Measurements from ENCODE around the gene LTB4R2. TPM values are rescaled to one million over a fixed set of nuclear protein-coding genes. Genes with fewer than 3 reads are reported as not detected.

Gene LTB4R2
- total and polyA plus RNA-seq, 2 of the 8 experiments (the other 6 are each of a cell fraction or from before 2014, with no cell fraction given), result 5.3 to 6.7 TPM

GRCh38 chr14:24293525-24293924 lies 16.4 kb upstream of the LTB4R2 start:
- FAIRE-seq (no peak), DNase-seq (ENCODE audit: low read depth in 1 of 2, low spot score in 2 of 2) (no peak)
- no peak overlapping the region for H3K4me3 ChIP-seq (ENCODE audit: extremely low read depth in 1 of 4, insufficient read depth in 2 of 4, low read depth in 3 of 4, low read length in 4 of 4)
- H3K14ac ChIP-seq (ENCODE audit: insufficient read length), result no peak overlapping the region
- H3K79me1 ChIP-seq (ENCODE audit: low read depth, low read length), result no peaks in the 10 kb centered on the region
- no peak overlapping the region for H3K23ac ChIP-seq (ENCODE audit: insufficient read length)
- no peak overlapping the region for H3K4me2 ChIP-seq (ENCODE audit: insufficient read depth in 1 of 2, low read depth in 2 of 2, low read length in 2 of 2)
- no peaks in the 10 kb centered on the region for H3K4me1 ChIP-seq (replicated peaks in 1 of 4; ENCODE audit: control insufficient read depth in 3 of 4, insufficient read depth in 4 of 4, low read length in 3 of 4)
- H4K20me1 ChIP-seq (replicated peaks in 1 of 2; ENCODE audit: control insufficient read depth in 1 of 2, insufficient read depth in 2 of 2, low read length in 2 of 2), result peaks cover 2 to 4% of the 10 kb centered on the region in 2 experiments
- POLR2A ChIA-PET (ENCODE audit: partially characterized antibody), result interaction anchor here (0.8 to 2.1 kb wide), 5 partner anchors 8 to 31 kb away, joined by 3 to 13 read pairs (median 6); no protein-coding TSS in a partner anchor
- no peak overlapping the region for H4K91ac ChIP-seq (replicated peaks; ENCODE audit: insufficient read length, low read length)
- H3K56ac ChIP-seq (replicated peaks; ENCODE audit: insufficient read length, low read depth, low read length), result no peak overlapping the region
- WGBS, 2 experiments (ENCODE audit: extremely low coverage in 1 of 2, insufficient coverage in 1 of 2, insufficient read length in 1 of 2, insufficient replicate concordance in 2 of 2, low coverage in 1 of 2, low lambda C conversion rate in 2 of 2, missing lambda C conversion rate in 1 of 2), result 90% methylated on average over 2 of the region's 2 CpGs; no CpG with 5 or more reads in 1 of the 2 experiments
- no peak overlapping the region for H2AFZ ChIP-seq (ENCODE audit: low read length)
- no peak overlapping the region for H3K9ac ChIP-seq (replicated peaks in 1 of 4; ENCODE audit: extremely low read depth in 1 of 4, low read depth in 3 of 4, low read length in 3 of 4)
- H3K9me3 ChIP-seq (ENCODE audit: insufficient read depth in 2 of 2, low read depth in 1 of 2, low read length in 1 of 2), result no peaks in the 10 kb centered on the region
- no peak overlapping the region for H2BK20ac ChIP-seq (ENCODE audit: low read length)
- no peak overlapping the region for H2AK5ac ChIP-seq (ENCODE audit: low read depth, low read length)
- no peak overlapping the region for H3K27ac ChIP-seq (ENCODE audit: low read depth, low read length)
- no peak overlapping the region for H4K8ac ChIP-seq (ENCODE audit: extremely low read depth, insufficient read depth, low read length)
- peaks cover 2 to 12% (median 7%) of the 10 kb centered on the region in 4 experiments; a peak in 4 of 8 replicates for H3K36me3 ChIP-seq (ENCODE audit: control insufficient read depth in 2 of 4, insufficient read depth in 4 of 4, low read length in 3 of 4)
- H2BK12ac ChIP-seq (ENCODE audit: low read depth, low read length), result no peak overlapping the region
- H2BK120ac ChIP-seq (replicated peaks; ENCODE audit: low read depth, low read length), result no peak overlapping the region
- H2BK5ac ChIP-seq (ENCODE audit: low read depth, low read length), result no peak overlapping the region
- no peak overlapping the region for H4K5ac ChIP-seq (ENCODE audit: insufficient read length, low read depth, low read length)
- TF ChIP-seq EGR1 (IDR thresholded peaks at IDR 0.05; ENCODE audit: borderline replicate concordance, low read depth, low read length) (no peak), SRF (IDR thresholded peaks at IDR 0.05; ENCODE audit: low read depth, low read length) (no peak), RXRA (IDR thresholded peaks at IDR 0.05; ENCODE audit: insufficient read depth, low read depth, low read length) (no peak), POLR2A (IDR thresholded peaks at IDR 0.05; ENCODE audit: control extremely low read depth in 1 of 2, low read depth in 2 of 2, low read length in 2 of 2) (no peak), BACH1 (IDR thresholded peaks at IDR 0.05; ENCODE audit: low read length) (no peak), ATF3 (IDR thresholded peaks at IDR 0.05; ENCODE audit: insufficient read depth, low read depth, low read length) (no peak), TBP (IDR thresholded peaks at IDR 0.05; ENCODE audit: low read depth, low read length) (no peak), CHD2 (IDR thresholded peaks at IDR 0.05; ENCODE audit: low read length) (no peak), SIN3A (conservative IDR thresholded peaks at IDR 0.05 in 1 of 2, IDR thresholded peaks at IDR 0.05 in 1 of 2; ENCODE audit: low read depth in 1 of 2, low read length in 2 of 2) (no peak), BRCA1 (IDR thresholded peaks at IDR 0.05; ENCODE audit: low read depth, low read length) (no peak), SAP30 (IDR thresholded peaks at IDR 0.05; ENCODE audit: insufficient read depth, insufficient replicate concordance, low read length) (no peak), MAFK (IDR thresholded peaks at IDR 0.05; ENCODE audit: low read depth, low read length) (no peak), YY1 (IDR thresholded peaks at IDR 0.05; ENCODE audit: low read depth, low read length) (no peak)
- H3K18ac ChIP-seq (ENCODE audit: extremely low read depth, low read length), result no peak overlapping the region
- no peak overlapping the region for H2BK15ac ChIP-seq (ENCODE audit: low read length)
- CTCF ChIA-PET (ENCODE audit: partially characterized antibody), result interaction anchor here (1.0 to 5.5 kb wide), 7 partner anchors 12 to 51 kb away, joined by 3 to 51 read pairs (median 35); partner anchors contain the start of genes CIDEB, RABGGTA and TINF2
- no peaks in the 10 kb centered on the region for H3K23me2 ChIP-seq (ENCODE audit: low read depth, low read length)
- H3K79me2 ChIP-seq (ENCODE audit: control insufficient read depth in 1 of 2, insufficient read depth in 2 of 2, low read length in 2 of 2), result no peaks in the 10 kb centered on the region
- H3K27me3 ChIP-seq (replicated peaks in 1 of 4; ENCODE audit: control insufficient read depth in 3 of 4, extremely low read depth in 1 of 4, insufficient read depth in 3 of 4, low read length in 3 of 4), result no peaks in the 10 kb centered on the region
- no peak overlapping the region for H3K4ac ChIP-seq (replicated peaks; ENCODE audit: insufficient read length, low read depth, low read length)
